IMR-90 (cell line): ENCODE results near the gene CAMTA1.

Experiments used
- CEBPB ChIP-seq: IDR thresholded peaks from 2 replicates; pipeline ENCODE4 v1.6.1; 2012; ENCODE audit warnings: low read depth, low read length, improper control_type of control experiment
- CHD1 ChIP-seq: IDR thresholded peaks from 2 replicates; pipeline ENCODE4 v1.6.1; 2012; ENCODE audit warnings: low read depth, low read length, improper control_type of control experiment
- CTCF ChIP-seq: conservative IDR thresholded peaks from 2 replicates; pipeline ENCODE4 v1.5.1; 2012; ENCODE audit warnings: mild to moderate bottlenecking, low read depth, low read length, improper control_type of control experiment
- ELK1 ChIP-seq: fragments of 150-350 bp; IDR thresholded peaks from 2 replicates; pipeline ENCODE4 v1.6.1; 2016; ENCODE audit warnings: low read depth, mild to moderate bottlenecking, low read length, moderate library complexity, borderline replicate concordance
- POLR2A ChIP-seq: IDR thresholded peaks from 2 replicates; pipeline ENCODE4 v1.6.1; 2012; ENCODE audit warnings: mild to moderate bottlenecking, low read depth, low read length
- RAD21 ChIP-seq: IDR thresholded peaks from 2 replicates; pipeline ENCODE4 v1.6.1; 2012; ENCODE audit warnings: low read length, improper control_type of control experiment
- RCOR1 ChIP-seq: IDR thresholded peaks from 2 replicates; pipeline ENCODE4 v1.6.1; 2012; ENCODE audit warnings: mild to moderate bottlenecking, low read length, improper control_type of control experiment; ENCODE audit not compliant: insufficient replicate concordance
- RFX5 ChIP-seq: IDR thresholded peaks from 2 replicates; pipeline ENCODE4 v1.8.0; 2012; ENCODE audit warnings: low read depth, mild to moderate bottlenecking, low read length, moderate library complexity
- SMC3 ChIP-seq: fragments of 150-350 bp; IDR thresholded peaks from 2 replicates; pipeline ENCODE4 v1.6.1; 2016; ENCODE audit warnings: low read depth, mild to moderate bottlenecking, antibody characterized with exemption, low read length, moderate library complexity

GRCh38 chr1:7616953-7617352 lies 831.7 kb downstream of the CAMTA1 start:
- TF ChIP-seq CTCF (no peak), CEBPB (no peak), POLR2A (no peak), SMC3 (no peak), RCOR1 (no peak), ELK1 (no peak), RAD21 (no peak), RFX5 (no peak), CHD1 (no peak)
